A549 (cell line): Measurements from ENCODE around the gene SUPT4H1. TPM values are rescaled to one million over a fixed set of nuclear protein-coding genes. Genes with fewer than 3 reads are reported as not detected.
A peak's percentile ranks its signal among the peaks of the same experiment; 100 is the strongest.

Experiments used
- ATAC-seq, 2 experiments: fragments of 200-7000 bp in 1 of 2; fragments of >200 bp in 1 of 2; cut with Nextera tagmentation in 1 of 2; cut with Tn5 transposase in 1 of 2; 3 replicates each; pipeline versions ENCODE4 v1.8.0 to v1.9.1; 2018 to 2020; ENCODE audit warnings: mild to moderate bottlenecking in 1 of 2, moderate library complexity in 1 of 2
- CTCF ChIA-PET: fragments of 300-600 bp; sonication (Branson Sonifier 250); formaldehyde crosslinking; extraction: SDS; loops from one replicate; lab custom pipeline; 2021; ENCODE audit warnings: antibody characterized with exemption, inconsistent platforms; lab: Yijun Ruan, JAX
- POLR2A ChIA-PET: fragments of 350-600 bp; formaldehyde crosslinking; extraction: SDS; loops from one replicate; lab custom pipeline; 2021; ENCODE audit warnings: antibody characterized with exemption, inconsistent platforms; lab: Yijun Ruan, JAX
- DNase-seq, 2 experiments: peaks; one replicate each; pipeline versions ENCODE4 v3.0.0 to v3.0.0-alpha.2; 2011 to 2016; ENCODE audit warnings: low read depth in 1 of 2, low spot score in 1 of 2
- FAIRE-seq: peaks from 2 replicates; lab custom pipeline; 2011; peaks lifted over from hg19 to GRCh38; lab: Jason Lieb, UNC
- H3K27ac ChIP-seq, 2 experiments: fragments of >200 bp; sonication (Bioruptor Twin); formaldehyde crosslinking; 3 replicates each; pipeline ENCODE4 v1.5.1; 2016 to 2017
- H3K4me1 ChIP-seq: fragments of >200 bp; sonication (Bioruptor Twin); formaldehyde crosslinking; 3 replicates; pipeline ENCODE4 v1.6.1; 2016
- H3K4me2 ChIP-seq: fragments of >200 bp; sonication (Bioruptor Twin); formaldehyde crosslinking; 3 replicates; pipeline ENCODE4 v1.6.1; 2016
- H3K4me3 ChIP-seq: fragments of >200 bp; sonication (Bioruptor Twin); formaldehyde crosslinking; 3 replicates; pipeline ENCODE4 v1.5.1; 2016
- H3K9me3 ChIP-seq: fragments of >200 bp; sonication (Bioruptor Twin); formaldehyde crosslinking; 3 replicates; pipeline ENCODE4 v1.6.1; 2016
- CBX2 ChIP-seq: fragments of 200-600 bp; sonication (generic); IDR thresholded peaks from 2 replicates; pipeline ENCODE4 v1.6.1; 2016; ENCODE audit warnings: low read depth, mild to moderate bottlenecking, borderline replicate concordance
- CEBPB ChIP-seq, 2 experiments: fragments of >200 bp in 1 of 2; sonication (Bioruptor Twin) in 1 of 2; formaldehyde crosslinking in 1 of 2; IDR thresholded peaks; 2 replicates each; pipeline ENCODE4 v1.6.1; 2012 to 2016
- EHMT2 ChIP-seq: fragments of 200-600 bp; sonication (generic); IDR thresholded peaks from 2 replicates; pipeline ENCODE4 v1.6.1; 2016; ENCODE audit warnings: antibody characterized with exemption, low read depth, mild to moderate bottlenecking, moderate library complexity
- EP300 ChIP-seq, 2 experiments: fragments of >200 bp; sonication (Bioruptor Twin); formaldehyde crosslinking; IDR thresholded peaks; 2 replicates in 1 of 2; 3 replicates in 1 of 2; pipeline ENCODE4 v1.6.1; 2016 to 2017
- FOXS1 ChIP-seq: fragments of 250-450 bp; sonication (Bioruptor Pico); IDR thresholded peaks from 2 replicates; pipeline ENCODE4 v1.5.0; 2020; ENCODE audit warnings: mild to moderate bottlenecking, moderate library complexity
- GATA3 ChIP-seq: IDR thresholded peaks from 2 replicates; pipeline ENCODE4 v1.6.1; 2012; ENCODE audit warnings: borderline replicate concordance
- HDAC2 ChIP-seq: fragments of 200-600 bp; sonication (generic); IDR thresholded peaks from 2 replicates; pipeline ENCODE4 v1.6.1; 2016
- HMGXB4 ChIP-seq: fragments of 250-450 bp; sonication (Bioruptor Pico); IDR thresholded peaks from 2 replicates; pipeline ENCODE4 v1.5.0; 2021; ENCODE audit warnings: mild to moderate bottlenecking, moderate library complexity, borderline replicate concordance
- MAX ChIP-seq: IDR thresholded peaks from 2 replicates; pipeline ENCODE4 v1.6.1; 2012
- MAZ ChIP-seq: fragments of 150-350 bp; IDR thresholded peaks from 2 replicates; pipeline ENCODE4 v1.6.1; 2014; ENCODE audit warnings: antibody characterized with exemption, low read depth, low read length, borderline replicate concordance
- PHF8 ChIP-seq: fragments of 200-600 bp; sonication (generic); IDR thresholded peaks from 2 replicates; pipeline ENCODE4 v1.6.1; 2016; ENCODE audit warnings: low read depth, mild to moderate bottlenecking, antibody characterized with exemption, moderate library complexity, borderline replicate concordance
- RAD21 ChIP-seq, 2 experiments: fragments of >200 bp in 1 of 2; sonication (Bioruptor Twin) in 1 of 2; formaldehyde crosslinking in 1 of 2; IDR thresholded peaks in 1 of 2; conservative IDR thresholded peaks in 1 of 2; 2 replicates in 1 of 2; 3 replicates in 1 of 2; pipeline ENCODE4 v1.6.1; 2012 to 2018; ENCODE audit warnings: inconsistent platforms in 1 of 2
- TFCP2L1 ChIP-seq: fragments of 250-450 bp; sonication (Bioruptor Pico); IDR thresholded peaks from 2 replicates; pipeline ENCODE4 v1.5.0; 2021; ENCODE audit warnings: mild to moderate bottlenecking
- TP53 ChIP-seq: fragments of 250-450 bp; sonication (Bioruptor Pico); IDR thresholded peaks from 2 replicates; pipeline ENCODE4 v1.5.0; 2021; ENCODE audit warnings: mild to moderate bottlenecking, moderate library complexity
- ZFP36 ChIP-seq: fragments of 450-650 bp; IDR thresholded peaks from 2 replicates; pipeline ENCODE4 v1.6.1; 2014; ENCODE audit warnings: borderline replicate concordance; ENCODE audit not compliant: partially characterized antibody
- WGBS: methylation state at CpG from one replicate; pipeline ENCODE4 v1.1.6; 2017; ENCODE audit errors: missing lambda C conversion rate; 5-methylcytosine and 5-hydroxymethylcytosine counted together
- polyA plus RNA-seq, 4 experiments: library from polyadenylated mRNA; depleted of rRNA in 3 of 4; stranded (reverse); fragments of >200 nt; fragmentation: RNase III in 1 of 4; extraction: RNeasy Plus Mini Kit Qiagen cat#74134 plus additional on column Dnase treatment in 1 of 4; gene quantifications; 2 replicates in 3 of 4; 3 replicates in 1 of 4; pipeline ENCODE4 v1.2.3, GENCODE V29; 2011 to 2017

Gene SUPT4H1
- polyA plus RNA-seq, 2 of the 4 experiments (the other 2 are of a cell fraction): 123 to 241 TPM

- FAIRE-seq (no peak), DNase-seq (no peak)
- CTCF ChIA-PET: interaction anchor here (0.6 to 3.8 kb wide), 7 partner anchors 14 to 109 kb away, joined by 3 to 22 read pairs (median 4); partner anchors contain the start of genes RNF43 and SUPT4H1
- H3K27ac ChIP-seq: 0 out of 6 replicates have a peak overlapping the region, but pooled peaks of 1 of the 2 experiments have one; percentile 9
- H3K4me1 ChIP-seq: 0 out of 3 replicates have a peak, but pooled peaks cover 2% of the 10 kb centered on the region
- no peak for TF ChIP-seq EP300 (IDR thresholded peaks at IDR 0.05)
- TF ChIP-seq GATA3: no peak
- TF ChIP-seq, all 56 proteins: peak for 0
- POLR2A ChIA-PET: interaction anchor here (0.6 to 2.7 kb wide), 4 partner anchors 7 to 15 kb away, joined by 3 to 22 read pairs (median 4); partner anchors contain the start of gene SUPT4H1
- WGBS: 61% methylated on average over 22 of the region's 23 CpGs
- Histone ChIP-seq H3K4me3 (no peak overlapping the region), H3K4me2 (no peak overlapping the region), H3K9me3 (no peaks in the 10 kb centered on the region)
- peak in 1 of 2 experiments; percentile 12; a peak in 1 of 6 replicates for ATAC-seq
Observed at GRCh38 chr17:58337600-58338453, 14.2 kb downstream of the SUPT4H1 start.

- Histone ChIP-seq H3K27ac (no peak overlapping the region), H3K9me3 (no peaks in the 10 kb centered on the region), H3K4me1 (0 out of 3 replicates have a peak, but pooled peaks cover 2% of the 10 kb centered on the region), H3K4me3 (no peak overlapping the region), H3K4me2 (no peak overlapping the region)
- FAIRE-seq (no peak), ATAC-seq (0 out of 6 replicates have a peak, but pooled peaks of 1 of the 2 experiments have one; percentile 6), DNase-seq (no peak)
- 48% methylated on average over 7 of the region's 7 CpGs for WGBS
- ChIA-PET CTCF (interaction anchor here (0.6 to 3.8 kb wide), 8 partner anchors 11 to 165 kb away, joined by 3 to 22 read pairs (median 4); partner anchors contain the start of genes RNF43 and SUPT4H1), POLR2A (interaction anchor here (0.6 to 2.7 kb wide), 4 partner anchors 8 to 14 kb away, joined by 3 to 22 read pairs (median 4); partner anchors contain the start of gene SUPT4H1)
- TF ChIP-seq HMGXB4 (CRISPR knock-in tag) (no peak), CBX2 (no peak), ZFP36 (no peak), MAX (no peak), RAD21 (conservative IDR thresholded peaks at IDR 0.05 in 1 of 2, IDR thresholded peaks at IDR 0.05 in 1 of 2) (no peak), FOXS1 (CRISPR knock-in tag) (no peak), PHF8 (no peak), EHMT2 (no peak), TP53 (CRISPR knock-in tag) (no peak), HDAC2 (no peak)
Observed at GRCh38 chr17:58337210-58337599, 14.8 kb downstream of the SUPT4H1 start.

- ATAC-seq: no peak
- Histone ChIP-seq H3K9me3 (no peaks in the 10 kb centered on the region), H3K27ac (no peak overlapping the region), H3K4me1 (0 out of 3 replicates have a peak, but pooled peaks cover 2% of the 10 kb centered on the region), H3K4me3 (no peak overlapping the region), H3K4me2 (no peak overlapping the region)
- WGBS: 61% methylated on average over 5 of the region's 5 CpGs
- POLR2A ChIA-PET: interaction anchor here (0.9 to 2.7 kb wide), 4 partner anchors 8 to 15 kb away, joined by 3 to 22 read pairs (median 5); partner anchors contain the start of gene SUPT4H1
- DNase-seq: no peak
- CTCF ChIA-PET: interaction anchor here (0.9 to 3.8 kb wide), 6 partner anchors 11 to 164 kb away, joined by 3 to 22 read pairs (median 6); partner anchors contain the start of genes RNF43 and SUPT4H1
- no peak for TF ChIP-seq RAD21 (conservative IDR thresholded peaks at IDR 0.05 in 1 of 2, IDR thresholded peaks at IDR 0.05 in 1 of 2)
- TF ChIP-seq CEBPB (IDR thresholded peaks at IDR 0.05): no peak
- no peak for TF ChIP-seq TFCP2L1 (CRISPR knock-in tag)
- TF ChIP-seq MAZ: no peak
- no peak for TF ChIP-seq EHMT2
- no peak for FAIRE-seq
Observed at GRCh38 chr17:58336456-58337209, 15.4 kb downstream of the SUPT4H1 start.
